HUDEP-2 (cell line): ENCODE measurements around the gene FBRSL1.

ENCODE experiments used
- DNase-seq, 76 experiments: peaks; one replicate each; lab custom pipeline; 2025; ENCODE audit not compliant: unreplicated experiment in 76 of 76; lab: John Stamatoyannopoulos, UW

The FBRSL1 gene

DNA sequence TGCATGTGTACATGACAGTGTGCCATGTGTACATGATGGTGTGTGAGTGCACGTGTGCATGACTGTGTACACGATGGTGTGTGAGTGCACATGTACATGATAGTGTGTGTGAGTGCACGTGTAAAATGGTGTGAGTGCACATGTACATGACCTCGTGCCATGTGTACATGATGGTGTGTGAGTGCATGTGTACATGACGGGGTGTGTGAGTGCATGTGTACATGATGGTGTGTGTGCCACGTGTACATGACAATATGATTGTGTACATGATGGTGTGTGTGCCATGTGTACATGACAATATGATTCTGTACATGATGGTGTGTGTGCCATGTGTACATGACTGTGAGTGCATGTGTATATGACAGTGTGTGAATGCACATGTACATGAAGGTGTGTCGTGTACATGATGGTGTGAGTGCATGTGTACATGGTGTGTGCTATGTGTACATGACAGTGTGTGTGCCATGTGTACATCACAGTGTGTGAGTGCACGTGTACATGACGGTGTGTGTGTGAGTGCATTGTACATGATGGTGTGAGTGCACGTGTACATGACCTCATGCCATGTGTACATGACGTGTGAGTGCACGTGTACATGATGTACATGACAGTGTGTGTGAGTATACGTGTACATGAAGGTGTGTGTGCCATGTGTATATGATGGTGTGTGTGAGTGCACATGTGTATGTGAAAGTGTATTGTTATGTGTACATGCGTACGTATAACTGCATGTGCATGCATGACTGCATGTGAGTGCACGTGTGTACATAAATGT is 46.3 kb downstream of the FBRSL1 start:
- DNase-seq = no peak

DNA sequence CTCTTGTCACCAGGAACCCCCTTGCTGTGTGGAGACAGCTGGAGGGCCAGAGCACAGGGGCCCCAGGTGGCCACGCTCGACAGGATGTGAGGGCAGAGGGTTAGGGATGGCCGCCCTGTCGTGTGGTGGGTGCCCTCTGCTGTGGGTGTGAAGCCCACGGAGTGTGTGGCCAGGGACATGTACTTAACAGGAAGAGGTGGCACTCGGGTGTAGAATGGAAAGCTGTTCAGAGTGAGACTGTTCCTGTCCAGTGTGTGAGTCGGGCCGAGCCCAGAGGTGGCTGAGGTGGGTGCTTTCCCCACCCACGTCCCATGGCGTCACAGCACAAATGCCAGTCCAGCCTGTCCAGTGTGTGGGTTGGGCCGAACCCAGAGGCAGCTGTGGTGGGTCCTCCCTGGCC is 47.1 kb downstream of the FBRSL1 start:
- DNase-seq = no peak

DNA sequence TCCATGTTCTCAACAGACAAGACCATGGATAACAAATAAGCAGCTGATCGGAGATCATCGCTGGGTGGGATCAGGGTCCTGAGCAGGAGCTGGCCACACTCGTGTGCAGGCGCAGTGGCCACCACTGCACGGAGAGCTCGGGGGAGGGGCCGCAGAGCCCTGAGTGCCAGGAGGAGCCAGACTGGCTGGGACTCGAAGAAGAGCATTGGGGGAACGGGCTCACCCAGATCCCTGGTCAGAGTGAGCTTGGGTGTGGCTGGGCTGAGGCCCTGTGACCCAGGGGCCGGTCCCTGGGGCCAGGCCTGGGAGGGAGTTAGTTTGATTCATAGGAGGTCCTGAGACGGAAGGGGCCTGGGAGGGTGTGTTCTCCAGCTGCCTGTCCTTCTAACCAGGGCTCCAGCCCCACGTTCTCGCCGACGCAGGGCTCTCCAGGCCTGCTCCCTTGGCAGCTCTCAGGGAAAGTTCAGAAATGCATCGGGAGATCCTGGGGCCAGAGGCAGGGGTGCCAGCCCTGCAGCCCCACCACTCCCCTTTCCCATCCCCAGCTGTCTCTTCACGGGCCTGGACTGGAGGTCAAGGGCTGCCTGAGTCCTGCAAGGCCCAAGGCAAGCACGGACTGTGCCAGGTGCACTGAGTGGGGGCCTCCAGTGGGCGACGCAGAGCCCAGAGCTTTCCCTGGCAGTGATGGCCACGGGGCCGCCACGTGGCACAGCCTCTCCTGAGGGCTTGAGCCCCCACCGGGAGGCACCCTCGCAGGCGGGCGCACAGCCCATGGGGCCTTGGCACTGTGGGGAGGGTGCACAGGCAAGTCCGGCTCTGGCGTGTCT is 48.1 kb downstream of the FBRSL1 start:
- no peak for DNase-seq

DNA sequence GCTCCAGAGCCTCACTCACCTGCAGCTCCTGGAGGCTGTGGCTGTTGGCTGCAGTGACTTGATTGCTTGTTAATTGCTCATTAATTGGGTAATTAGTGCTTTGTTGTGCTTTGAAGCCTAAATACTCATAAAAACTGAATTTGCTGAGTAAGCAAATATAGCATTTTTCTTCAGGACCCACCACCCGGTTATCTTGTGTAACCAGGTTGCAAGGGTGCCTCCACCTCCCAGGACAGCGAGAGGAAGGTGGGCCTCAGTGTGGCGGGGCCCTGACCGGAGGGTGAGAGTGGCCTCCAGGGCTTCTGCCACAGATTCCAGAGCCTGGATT is 48.7 kb downstream of the FBRSL1 start:
- DNase-seq = no peak

DNA sequence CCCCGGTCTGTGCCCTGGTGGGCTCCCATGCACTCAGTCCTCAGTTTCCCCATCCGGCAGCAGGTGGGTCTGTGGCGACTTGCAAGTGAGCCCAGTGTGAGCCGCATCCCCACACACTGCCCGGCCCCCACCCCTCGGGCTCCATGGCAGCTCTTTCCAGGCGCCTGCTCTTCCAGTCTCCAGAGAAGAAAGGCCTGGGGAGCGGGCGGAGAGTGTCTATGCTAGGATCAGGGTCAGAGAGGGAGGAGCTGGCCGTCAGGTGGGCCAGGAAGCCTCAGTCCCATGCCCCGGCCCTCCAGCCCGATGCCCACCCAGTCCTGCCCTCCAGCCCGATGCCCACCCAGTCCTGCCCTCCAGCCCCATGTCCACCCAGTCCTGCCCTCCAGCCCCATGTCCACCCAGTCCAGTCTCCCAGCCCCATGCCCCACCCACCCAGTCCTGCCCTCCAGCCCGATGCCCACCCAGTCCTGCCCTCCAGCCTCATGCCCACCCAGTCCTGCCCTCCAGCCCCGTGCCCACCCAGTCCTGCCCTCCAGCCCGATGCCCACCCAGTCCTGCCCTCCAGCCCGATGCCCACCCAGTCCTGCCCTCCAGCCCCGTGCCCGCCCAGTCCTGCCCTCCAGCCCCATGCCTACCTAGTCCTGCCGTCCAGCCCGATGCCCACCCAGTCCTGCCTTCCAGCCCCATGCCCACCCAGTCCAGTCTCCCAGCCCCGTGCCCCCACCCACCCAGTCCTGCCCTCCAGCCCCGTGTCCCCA is 49.2 kb downstream of the FBRSL1 start:
- no peak for DNase-seq

DNA sequence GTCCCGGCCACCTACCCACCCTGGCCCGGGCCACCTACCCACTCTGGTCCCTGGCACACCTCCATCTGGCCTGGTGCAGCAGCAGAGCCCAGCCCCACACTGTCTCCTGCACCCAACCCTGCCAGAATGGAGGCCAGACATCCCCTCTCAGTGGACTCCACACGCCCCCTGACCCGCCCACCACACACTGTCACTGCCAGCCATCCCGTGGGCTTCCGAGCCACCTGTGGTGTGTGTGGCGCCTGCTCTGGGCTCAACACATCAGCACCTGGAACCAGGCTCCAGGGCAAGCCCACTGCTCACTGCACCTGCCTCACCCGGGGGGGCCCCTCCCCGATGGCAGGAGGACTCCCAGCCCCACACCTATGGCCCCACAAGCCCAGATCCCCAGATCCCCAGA is 50.5 kb downstream of the FBRSL1 start:
- no peak for DNase-seq

DNA sequence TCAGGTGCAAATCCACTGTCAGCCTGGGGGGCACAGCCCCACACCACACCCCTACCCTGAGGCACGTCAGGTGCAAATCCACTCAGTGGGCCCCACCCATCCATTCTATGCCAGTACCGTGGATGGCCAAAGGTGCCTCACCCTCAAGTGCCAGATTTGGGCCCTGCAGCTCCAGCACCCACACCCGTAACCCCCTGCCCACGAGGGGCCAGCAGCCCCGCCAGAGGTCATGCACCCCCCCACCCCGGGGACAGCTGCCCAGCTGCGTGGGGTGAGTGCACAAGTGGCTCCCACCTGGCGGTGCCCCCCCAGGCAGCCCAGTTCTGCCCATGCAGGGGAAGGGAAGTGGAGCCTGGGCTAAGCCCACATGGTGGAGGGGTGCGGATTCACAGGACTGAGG is 51.2 kb downstream of the FBRSL1 start:
- no peak for DNase-seq

DNA sequence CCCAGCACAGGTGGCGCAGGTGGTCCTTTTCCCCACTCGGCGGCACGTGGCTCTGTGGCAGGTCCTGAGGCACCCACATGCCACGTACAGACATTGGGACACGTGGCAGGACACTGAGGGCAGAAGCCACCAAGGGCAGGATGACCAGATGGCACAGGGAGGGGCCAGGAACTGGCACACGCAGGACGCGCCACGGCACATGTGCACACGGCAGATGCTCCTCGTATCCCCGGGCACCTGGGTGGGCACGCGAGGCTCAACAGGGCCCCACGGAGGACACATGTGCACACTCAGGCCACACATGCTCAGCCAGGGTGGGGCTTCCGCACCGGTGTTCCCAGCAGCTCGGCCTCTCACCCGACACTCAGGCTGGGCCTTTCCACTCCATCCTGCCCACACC is 52.0 kb downstream of the FBRSL1 start:
- no peak for DNase-seq

DNA sequence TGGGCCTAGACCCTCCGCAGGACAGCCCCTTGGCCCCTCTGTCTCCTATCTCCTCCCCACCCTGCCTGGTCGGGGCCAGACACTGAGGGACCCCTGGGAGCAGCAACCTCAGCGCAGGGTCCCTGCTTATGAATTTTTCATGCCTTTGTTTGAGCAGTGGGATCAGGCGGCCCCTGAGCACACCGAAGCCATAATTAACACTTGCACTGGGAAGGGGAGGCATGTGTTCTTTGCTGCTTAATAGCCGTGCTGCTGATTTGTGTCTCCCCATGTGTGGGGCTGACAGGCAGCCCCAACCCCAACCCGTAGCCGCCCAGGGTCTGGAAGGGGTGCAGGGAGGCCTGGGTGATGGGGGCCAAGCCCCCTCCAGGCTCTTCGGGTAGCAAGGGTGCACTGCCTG is 52.7 kb downstream of the FBRSL1 start:
- no peak for DNase-seq

DNA sequence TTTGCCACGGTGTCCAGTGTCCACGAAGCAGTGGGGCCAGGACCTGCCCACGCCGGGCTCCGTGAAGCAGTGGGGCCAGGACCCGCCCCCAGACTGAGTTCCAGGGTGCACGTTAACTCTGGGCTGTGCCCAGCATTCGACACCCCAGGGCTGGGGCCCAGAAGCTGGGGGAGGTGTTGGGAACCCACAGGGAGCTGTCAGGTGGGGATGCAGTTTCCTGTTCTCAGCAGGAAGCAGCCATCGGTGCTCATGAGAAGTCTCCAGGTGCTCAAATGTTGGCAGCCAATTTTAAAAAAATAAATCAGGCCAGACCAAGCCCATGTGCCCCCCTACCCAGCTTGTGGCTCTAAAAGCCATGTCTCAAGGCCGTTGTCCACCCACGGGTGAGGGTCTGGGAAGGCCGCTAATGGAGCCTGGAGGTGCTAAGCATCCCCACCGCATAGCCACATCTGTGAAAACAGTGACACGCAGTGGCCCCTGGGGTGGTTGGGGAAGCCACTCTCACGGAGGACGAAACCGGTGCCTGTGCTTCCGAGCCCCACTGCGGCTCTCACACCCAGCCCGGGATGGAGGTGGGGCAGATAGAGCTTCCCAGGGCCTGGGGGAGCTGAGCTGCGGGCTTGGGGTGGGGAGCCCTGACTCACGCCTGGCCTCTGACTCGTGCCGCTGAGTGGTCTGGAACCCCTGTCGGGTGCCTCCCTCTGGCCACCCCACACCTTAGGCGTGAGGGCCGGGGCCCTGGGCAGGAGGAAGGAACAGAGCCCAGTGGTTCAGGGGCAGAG is 53.5 kb downstream of the FBRSL1 start:
- no peak for DNase-seq

DNA sequence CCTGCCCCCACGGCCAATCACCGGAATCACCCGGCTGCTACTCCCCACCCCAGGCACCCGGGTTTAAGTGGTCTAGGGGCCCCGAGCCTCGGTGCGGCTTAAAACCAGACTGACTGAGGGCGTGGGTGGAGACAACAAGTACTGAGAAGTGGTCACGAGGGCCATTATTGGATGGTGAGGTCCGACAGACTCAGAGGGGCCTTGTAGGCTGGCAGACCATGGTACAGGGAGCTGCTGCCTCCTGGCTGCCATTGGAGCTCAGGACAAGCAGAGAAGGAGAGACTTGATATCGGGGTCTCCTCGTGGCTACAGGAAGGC is 54.1 kb downstream of the FBRSL1 start:
- DNase-seq = no peak

DNA sequence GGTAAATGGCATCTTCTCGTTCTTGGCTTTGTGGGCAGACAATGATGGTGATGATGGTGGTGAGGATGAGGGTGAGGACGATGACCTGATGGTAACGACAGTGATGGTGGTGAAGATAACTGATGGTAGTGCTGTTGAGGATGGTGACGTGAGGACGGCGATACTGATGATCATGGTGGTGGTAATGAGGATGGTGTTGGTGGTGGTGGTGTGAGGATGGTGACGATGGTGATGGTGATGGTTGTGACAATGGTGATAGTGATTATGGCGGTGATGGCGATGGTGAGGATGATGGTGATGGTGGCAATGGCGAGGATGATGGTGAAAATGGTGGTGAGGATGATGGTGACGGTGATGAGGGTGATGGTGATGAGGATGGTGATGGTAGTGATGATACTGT is 54.5 kb downstream of the FBRSL1 start:
- DNase-seq = no peak

DNA sequence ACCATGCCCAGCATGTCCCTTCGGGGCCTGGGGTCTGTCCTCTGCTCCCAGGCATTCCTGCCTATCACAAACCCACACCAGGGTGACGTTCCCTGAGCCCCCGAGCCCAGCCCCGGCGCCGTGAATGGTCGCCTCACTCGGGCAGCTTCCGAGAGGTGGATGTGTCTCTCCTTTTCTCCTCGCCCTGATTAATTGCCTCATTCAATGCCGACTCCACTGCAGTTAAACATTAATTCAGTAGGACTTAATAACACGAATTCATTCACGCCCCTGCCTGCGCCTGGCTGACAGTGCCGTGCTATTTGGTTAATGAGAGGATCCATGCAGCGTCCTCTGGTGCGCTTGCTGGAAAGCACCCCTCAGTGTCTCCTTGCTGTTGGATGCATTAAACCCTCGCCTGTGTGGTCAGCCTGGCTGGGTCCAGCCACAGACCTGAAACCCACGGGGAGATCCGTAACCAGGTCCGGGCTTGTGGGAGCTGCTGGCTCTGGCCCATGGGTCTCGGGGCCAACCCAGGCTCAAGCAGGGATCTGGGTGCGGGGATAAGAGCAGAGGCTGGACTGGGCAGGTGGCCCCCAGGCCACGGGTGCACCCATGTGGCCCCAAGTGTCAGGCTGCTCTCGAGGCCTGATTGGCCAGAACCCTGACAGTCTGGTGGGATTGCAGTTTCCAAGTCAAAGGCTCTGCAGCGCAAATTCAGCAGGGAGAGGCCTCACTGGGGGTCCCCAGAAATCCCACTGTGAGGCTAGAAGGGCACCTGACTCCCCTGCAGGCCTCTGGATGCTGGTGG is 55.4 kb downstream of the FBRSL1 start:
- no peak for DNase-seq

DNA sequence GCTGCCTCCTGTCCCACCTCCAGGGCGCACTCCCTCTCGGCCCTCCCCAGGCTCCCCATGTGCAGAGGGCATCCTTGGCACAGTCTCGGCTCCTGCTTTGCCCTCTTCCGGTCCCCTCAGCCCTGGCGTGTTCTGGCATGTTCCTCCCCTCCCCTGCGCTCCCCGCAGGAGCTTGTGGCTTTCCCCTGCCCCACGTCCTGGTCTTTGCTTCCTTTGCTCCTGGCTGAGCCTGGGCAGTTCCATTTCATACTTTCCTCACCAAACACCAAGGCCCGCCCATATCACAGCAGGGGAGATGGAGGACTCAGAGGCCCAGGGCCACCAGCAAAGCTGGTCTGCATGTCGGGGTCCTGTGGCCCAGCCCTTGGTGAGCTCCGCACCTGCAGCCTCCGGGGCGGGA is 56.0 kb downstream of the FBRSL1 start:
- DNase-seq = no peak

DNA sequence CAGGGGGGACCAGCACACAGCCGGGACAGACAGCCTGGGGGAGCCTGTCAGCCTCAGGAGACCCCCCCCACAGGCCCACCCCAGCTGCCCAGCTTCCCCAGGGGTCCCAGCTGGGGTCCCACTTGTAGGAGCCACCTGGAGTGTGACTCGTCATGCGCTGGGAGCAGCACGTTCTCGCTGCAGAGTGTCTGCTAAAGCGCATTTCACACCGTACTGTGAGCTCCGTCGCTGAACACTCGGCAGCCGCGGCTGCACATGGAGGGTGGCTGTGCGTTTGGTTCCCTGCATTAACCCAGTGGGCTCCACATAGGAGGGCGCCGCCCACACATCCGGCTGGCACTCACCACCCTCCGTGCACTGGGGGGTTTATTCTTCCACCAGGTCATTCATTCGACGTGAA is 56.7 kb downstream of the FBRSL1 start:
- DNase-seq = no peak

DNA sequence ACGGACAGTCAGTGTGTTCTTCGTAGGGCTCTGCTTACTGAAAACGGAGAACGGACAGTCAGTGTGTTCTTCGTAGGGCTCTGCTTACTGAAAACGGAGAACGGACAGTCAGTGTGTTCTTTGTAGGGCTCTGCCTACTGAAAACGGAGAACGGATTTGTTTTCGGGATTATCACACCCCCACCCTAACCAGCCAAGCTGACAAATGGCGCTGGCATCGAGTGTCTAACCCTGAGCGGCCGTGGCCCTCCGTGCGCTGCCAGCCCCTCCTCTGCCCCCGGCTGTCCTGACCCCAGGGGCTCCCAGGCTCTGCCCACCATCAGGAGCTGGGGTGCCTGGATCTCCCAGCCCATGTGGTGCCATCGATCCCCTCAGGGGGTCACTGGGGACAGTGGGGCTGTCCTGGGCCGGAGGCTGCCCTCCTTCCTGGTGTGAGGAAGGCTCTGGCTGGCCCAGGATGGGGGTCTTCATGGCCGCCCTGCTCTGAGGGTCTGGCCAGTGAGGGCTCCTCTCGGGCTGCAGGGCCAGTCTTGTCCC is 57.3 kb downstream of the FBRSL1 start:
- no peak for DNase-seq

DNA sequence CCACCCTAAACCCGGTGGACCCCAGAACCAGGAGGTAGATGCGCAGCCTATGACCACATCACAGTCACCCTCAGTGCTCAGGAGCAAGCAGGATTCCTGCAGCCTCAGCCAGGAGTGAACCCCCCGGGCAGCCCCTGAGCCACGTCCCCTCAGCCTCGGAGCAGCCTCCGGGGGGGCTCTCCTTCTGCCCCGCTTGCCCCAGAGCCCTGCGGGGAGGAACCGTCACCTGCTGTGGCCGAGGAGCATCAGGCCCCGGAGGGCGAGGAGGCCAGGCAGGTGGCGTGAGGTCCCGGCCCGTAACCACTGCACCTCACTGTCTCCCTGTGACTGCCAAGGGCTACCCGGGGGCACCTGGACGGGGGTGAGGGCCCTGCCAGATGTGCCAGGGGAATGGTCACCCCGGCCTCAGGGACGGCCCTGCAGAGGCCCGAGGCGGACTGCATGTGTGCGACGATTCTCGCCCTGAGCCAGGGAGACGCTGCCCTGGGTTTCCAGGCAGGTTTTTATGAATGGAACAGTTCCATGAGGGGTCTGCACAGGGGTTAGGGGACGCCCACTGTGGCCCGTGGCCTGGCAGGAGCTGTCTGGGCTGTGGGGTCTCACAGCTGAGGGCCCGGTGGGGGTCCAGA is 58.6 kb downstream of the FBRSL1 start:
- no peak for DNase-seq

DNA sequence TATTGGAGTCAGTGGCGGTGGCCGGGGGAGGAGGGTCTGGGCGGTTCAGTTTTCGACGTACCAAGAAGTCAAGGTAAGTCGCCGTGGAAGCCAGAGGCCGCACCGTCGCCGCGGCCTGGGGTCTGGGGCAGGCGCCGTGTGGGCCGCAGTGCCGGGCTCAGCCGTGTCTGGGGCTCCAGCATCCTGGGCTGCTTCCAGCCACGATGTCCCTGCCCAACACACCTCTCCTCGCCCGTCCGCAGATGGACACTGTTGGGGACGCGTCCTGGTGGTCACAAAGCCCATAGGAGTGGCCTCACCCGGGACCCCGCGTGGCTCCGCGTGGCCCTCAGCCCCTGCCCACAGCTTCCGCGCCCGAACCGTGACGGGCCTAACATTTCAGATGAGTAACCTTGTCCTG is 59.1 kb downstream of the FBRSL1 start:
- DNase-seq = no peak

DNA sequence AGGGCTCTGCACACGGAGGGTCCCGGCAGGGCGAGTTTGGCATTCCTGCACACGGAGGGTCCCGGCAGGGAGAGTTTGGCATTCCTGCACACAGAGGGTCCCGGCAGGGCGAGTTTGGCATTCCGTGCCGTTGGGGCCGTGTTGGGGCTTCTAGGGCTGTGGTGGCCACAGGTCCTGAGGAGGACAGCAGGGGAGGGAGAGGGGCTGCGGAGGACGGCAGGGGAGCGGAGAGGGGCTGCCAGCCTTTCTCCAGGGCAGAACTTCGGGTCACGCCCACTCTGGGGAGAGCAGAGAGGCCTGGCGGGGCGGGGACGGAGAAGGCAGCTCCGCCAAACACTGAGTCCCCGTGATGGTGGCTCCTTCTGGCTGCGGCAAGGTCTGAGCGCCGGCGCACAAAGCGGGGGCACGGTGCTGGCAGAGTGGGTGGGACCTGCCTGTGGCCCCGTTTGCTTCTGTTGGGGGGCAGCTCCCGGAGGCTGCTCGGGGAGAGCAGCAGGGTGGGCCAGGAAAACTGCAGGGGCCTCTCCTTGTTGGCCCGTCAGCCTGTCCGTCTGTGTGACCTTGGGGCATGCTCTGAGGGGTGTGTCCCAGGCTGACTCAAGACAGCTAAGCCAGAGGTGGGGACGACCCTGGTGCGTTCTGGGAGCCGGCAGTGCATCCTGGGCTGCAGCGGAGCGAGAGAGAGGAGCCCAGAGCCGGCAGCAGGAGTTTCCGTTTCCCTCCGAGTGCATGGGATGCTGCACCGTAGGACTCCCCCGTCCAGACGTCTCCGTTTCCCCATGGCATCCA is 60.3 kb downstream of the FBRSL1 start:
- DNase-seq = no peak
